Caco-2 (cell line): Measurements from ENCODE around the gene LRRK1. TPM values are rescaled to one million over a fixed set of nuclear protein-coding genes. Genes with fewer than 3 reads are reported as not detected.

ENCODE experiments used
- BruUV-seq: library from RNA; stranded (reverse); fragments of 400-500 nt; replicated peaks from 2 replicates; lab custom pipeline; 2021; lab: Mats Ljungman, UMichigan
- CTCF ChIA-PET: fragments of 300-600 bp; sonication (Branson Sonifier 250); formaldehyde crosslinking; loops from one replicate; lab custom pipeline; 2022; ENCODE audit warnings: antibody characterized with exemption; lab: Charles Lee
- POLR2A ChIA-PET: fragments of 300-600 bp; sonication (Branson Sonifier 250); formaldehyde crosslinking; loops from one replicate; lab custom pipeline; 2022; ENCODE audit warnings: antibody characterized with exemption; lab: Charles Lee
- DNase-seq, 2 experiments: peaks; one replicate each; pipeline versions ENCODE4 v3.0.0 to v3.0.0-alpha.2; 2020 to 2022
- H3K27me3 ChIP-seq: replicated peaks from 2 replicates; pipeline ENCODE4 v1.6.0; 2011; ENCODE audit warnings: low read length; ENCODE audit not compliant: control insufficient read depth, insufficient read depth
- H3K36me3 ChIP-seq: 2 replicates; pipeline ENCODE4 v1.5.1; 2011; ENCODE audit warnings: low read length; ENCODE audit not compliant: control insufficient read depth, insufficient read depth
- H3K4me1 ChIP-seq: fragments of 250-450 bp; sonication (Bioruptor Pico); 2 replicates; pipeline ENCODE4 v1.5.1; 2020; ENCODE audit warnings: mild to moderate bottlenecking
- H3K4me3 ChIP-seq: 2 replicates; pipeline ENCODE4 v1.5.1; 2011; ENCODE audit warnings: low read depth, mild to moderate bottlenecking, control low read depth, low read length
- H3K9me3 ChIP-seq: fragments of 250-450 bp; sonication (Bioruptor Pico); 2 replicates; pipeline ENCODE4 v1.5.1; 2020; ENCODE audit warnings: mild to moderate bottlenecking, moderate library complexity
- H3K27ac Mint-ChIP-seq: one replicate; pipeline ENCODE4 v1.8.0; 2022; ENCODE audit warnings: mixed read lengths; ENCODE audit not compliant: unreplicated experiment
- H3K27me3 Mint-ChIP-seq: one replicate; pipeline ENCODE4 v1.8.0; 2022; ENCODE audit warnings: mixed read lengths; ENCODE audit not compliant: insufficient read depth, unreplicated experiment
- H3K36me3 Mint-ChIP-seq: one replicate; pipeline ENCODE4 v1.8.0; 2022; ENCODE audit warnings: mild to moderate bottlenecking, mixed read lengths; ENCODE audit not compliant: insufficient read depth, unreplicated experiment
- H3K4me1 Mint-ChIP-seq: one replicate; pipeline ENCODE4 v1.8.0; 2022; ENCODE audit warnings: low read depth, mixed read lengths; ENCODE audit not compliant: unreplicated experiment
- H3K4me3 Mint-ChIP-seq: one replicate; pipeline ENCODE4 v1.8.0; 2022; ENCODE audit warnings: mild to moderate bottlenecking, moderate library complexity, mixed read lengths; ENCODE audit not compliant: unreplicated experiment
- H3K9me3 Mint-ChIP-seq: one replicate; pipeline ENCODE4 v1.8.0; 2022; ENCODE audit warnings: mixed read lengths; ENCODE audit not compliant: unreplicated experiment
- intact Hi-C: fragments of 100-400 bp; cut with micrococcal nuclease; formaldehyde crosslinking; loops from one replicate; pipeline ENCODE4 v1.10.0; 2022; ENCODE audit not compliant: unreplicated experiment
- total RNA-seq: library from RNA; stranded (reverse); gene quantifications from 2 replicates; pipeline ENCODE4 v1.2.3, GENCODE V29; 2022
- TF ChIP-seq, protein P1 (sequence below), 2 experiments: fragments of 200-600 bp in 1 of 2; IDR thresholded peaks; 1 replicate in 1 of 2; 2 replicates in 1 of 2; pipeline versions ENCODE4 v1.5.1 to v1.8.0; 2011 to 2022; ENCODE audit warnings: antibody characterized with exemption in 1 of 2, control low read depth in 1 of 2, inconsistent platforms in 1 of 2, low read depth in 1 of 2, low read length in 1 of 2, mild to moderate bottlenecking in 1 of 2, moderate library complexity in 1 of 2; ENCODE audit not compliant: insufficient read depth in 1 of 2, severe bottlenecking in 1 of 2, unreplicated experiment in 1 of 2

Gene LRRK1
- total RNA-seq, 1 experiment from 2014 or later, result 12.0 TPM

DNA sequence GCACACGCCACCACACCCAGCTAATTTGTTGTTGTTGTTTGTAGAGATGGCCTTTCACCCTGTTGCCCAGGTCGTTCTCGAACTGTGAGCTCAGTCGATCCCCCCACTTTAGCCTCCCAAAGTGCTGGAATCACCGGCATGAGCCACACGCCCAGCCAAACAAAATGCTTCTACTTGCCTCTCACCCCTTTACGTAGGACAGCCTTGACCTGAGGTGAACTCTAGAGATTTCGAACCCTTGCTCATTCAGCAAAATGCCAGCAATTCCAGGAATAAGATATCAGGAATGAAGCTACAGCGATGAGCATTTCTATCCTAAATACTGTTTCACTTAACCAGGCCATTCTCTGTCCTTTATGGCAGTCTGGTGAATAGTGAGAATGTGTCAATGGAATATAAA is 135.0 kb downstream of the LRRK1 start:
- H3K27me3 ChIP-seq, result no peaks in the 10 kb centered on the region
- Mint-ChIP-seq H3K27me3 (no peaks in the 10 kb centered on the region), H3K4me1 (no peaks in the 10 kb centered on the region), H3K9me3 (no peaks in the 10 kb centered on the region), H3K27ac (no peak overlapping the region), H3K4me3 (no peak overlapping the region), H3K36me3 (no peaks in the 10 kb centered on the region)
- ChIA-PET CTCF (no interaction called here), POLR2A (no interaction called here)
- TF ChIP-seq, protein P1, sequence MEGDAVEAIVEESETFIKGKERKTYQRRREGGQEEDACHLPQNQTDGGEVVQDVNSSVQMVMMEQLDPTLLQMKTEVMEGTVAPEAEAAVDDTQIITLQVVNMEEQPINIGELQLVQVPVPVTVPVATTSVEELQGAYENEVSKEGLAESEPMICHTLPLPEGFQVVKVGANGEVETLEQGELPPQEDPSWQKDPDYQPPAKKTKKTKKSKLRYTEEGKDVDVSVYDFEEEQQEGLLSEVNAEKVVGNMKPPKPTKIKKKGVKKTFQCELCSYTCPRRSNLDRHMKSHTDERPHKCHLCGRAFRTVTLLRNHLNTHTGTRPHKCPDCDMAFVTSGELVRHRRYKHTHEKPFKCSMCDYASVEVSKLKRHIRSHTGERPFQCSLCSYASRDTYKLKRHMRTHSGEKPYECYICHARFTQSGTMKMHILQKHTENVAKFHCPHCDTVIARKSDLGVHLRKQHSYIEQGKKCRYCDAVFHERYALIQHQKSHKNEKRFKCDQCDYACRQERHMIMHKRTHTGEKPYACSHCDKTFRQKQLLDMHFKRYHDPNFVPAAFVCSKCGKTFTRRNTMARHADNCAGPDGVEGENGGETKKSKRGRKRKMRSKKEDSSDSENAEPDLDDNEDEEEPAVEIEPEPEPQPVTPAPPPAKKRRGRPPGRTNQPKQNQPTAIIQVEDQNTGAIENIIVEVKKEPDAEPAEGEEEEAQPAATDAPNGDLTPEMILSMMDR (IDR thresholded peaks at IDR 0.05; ENCODE audit: insufficient read depth in 1 of 2, low read depth in 1 of 2, low read length in 1 of 2, severe bottlenecking in 1 of 2, unreplicated experiment in 1 of 2), result no peak
- intact Hi-C loops, result no loop called here
- H3K9me3 ChIP-seq, result no peaks in the 10 kb centered on the region
- no peak for DNase-seq
- H3K4me3 ChIP-seq, result no peak overlapping the region
- H3K4me1 ChIP-seq, result no peaks in the 10 kb centered on the region
- no TSS peak for BruUV-seq
- no peaks in the 10 kb centered on the region for H3K36me3 ChIP-seq

DNA sequence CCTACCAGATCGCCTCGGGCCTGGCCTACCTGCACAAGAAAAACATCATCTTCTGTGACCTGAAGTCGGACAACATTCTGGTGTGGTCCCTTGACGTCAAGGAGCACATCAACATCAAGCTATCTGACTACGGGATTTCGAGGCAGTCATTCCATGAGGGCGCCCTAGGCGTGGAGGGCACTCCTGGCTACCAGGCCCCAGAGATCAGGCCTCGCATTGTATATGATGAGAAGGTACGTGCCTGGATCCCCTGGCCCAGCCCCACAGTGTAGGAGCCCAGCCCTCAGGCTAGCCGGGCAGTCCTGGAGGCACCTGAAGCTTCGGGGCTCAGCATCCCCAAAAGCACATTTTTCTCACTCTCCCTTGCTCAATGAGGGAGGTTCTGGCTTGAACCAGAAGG is 135.8 kb downstream of the LRRK1 start:
- ChIA-PET POLR2A (no interaction called here), CTCF (no interaction called here)
- Histone ChIP-seq H3K36me3 (no peaks in the 10 kb centered on the region), H3K4me3 (no peak overlapping the region), H3K4me1 (no peaks in the 10 kb centered on the region), H3K27me3 (no peaks in the 10 kb centered on the region), H3K9me3 (no peaks in the 10 kb centered on the region)
- H3K4me3 Mint-ChIP-seq, result no peak overlapping the region
- no peaks in the 10 kb centered on the region for H3K27me3 Mint-ChIP-seq
- H3K4me1 Mint-ChIP-seq, result no peaks in the 10 kb centered on the region
- H3K9me3 Mint-ChIP-seq, result no peaks in the 10 kb centered on the region
- no peak for DNase-seq
- TF ChIP-seq, protein P1 (IDR thresholded peaks at IDR 0.05; ENCODE audit: insufficient read depth in 1 of 2, low read depth in 1 of 2, low read length in 1 of 2, severe bottlenecking in 1 of 2, unreplicated experiment in 1 of 2), result no peak
- BruUV-seq, result no TSS peak
- no peak overlapping the region for H3K27ac Mint-ChIP-seq
- intact Hi-C loops, result no loop called here
- H3K36me3 Mint-ChIP-seq, result peaks cover 3% of the 10 kb centered on the region

DNA sequence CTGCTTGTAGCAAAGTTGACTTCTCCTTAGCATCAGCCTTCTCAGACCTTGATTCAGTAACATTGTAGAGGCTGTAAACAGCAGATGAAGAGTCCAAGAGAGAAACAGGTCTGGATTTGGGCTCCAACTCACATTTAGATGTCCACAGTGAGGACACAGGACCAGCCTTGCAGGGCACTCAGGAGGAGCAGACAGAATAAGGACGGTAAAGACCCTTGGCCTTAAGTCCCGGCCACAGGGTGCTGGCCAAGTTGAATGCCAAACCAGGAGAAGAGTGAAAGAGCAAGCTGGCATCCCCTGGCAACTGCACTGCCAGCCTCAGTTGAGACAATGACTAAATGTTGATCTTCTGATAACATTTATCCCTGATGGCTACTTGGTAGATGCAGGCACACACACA is 136.3 kb downstream of the LRRK1 start:
- CTCF ChIA-PET, result no interaction called here
- H3K27ac Mint-ChIP-seq, result no peak overlapping the region

More for the DNA sequence above, 136.3 kb downstream of the LRRK1 start:
- Mint-ChIP-seq H3K27me3 (no peaks in the 10 kb centered on the region), H3K4me1 (no peaks in the 10 kb centered on the region), H3K4me3 (no peak overlapping the region), H3K9me3 (no peaks in the 10 kb centered on the region), H3K36me3 (peaks cover 6% of the 10 kb centered on the region)
- Histone ChIP-seq H3K36me3 (no peaks in the 10 kb centered on the region), H3K4me1 (no peaks in the 10 kb centered on the region), H3K4me3 (no peak overlapping the region), H3K27me3 (no peaks in the 10 kb centered on the region), H3K9me3 (no peaks in the 10 kb centered on the region)
- POLR2A ChIA-PET, result no interaction called here
- DNase-seq, result no peak
- intact Hi-C loops, result no loop called here
- no TSS peak for BruUV-seq
- TF ChIP-seq, protein P1 (IDR thresholded peaks at IDR 0.05; ENCODE audit: insufficient read depth in 1 of 2, low read depth in 1 of 2, low read length in 1 of 2, severe bottlenecking in 1 of 2, unreplicated experiment in 1 of 2), result no peak
